Hepatocyte (in vitro differentiated cells): ENCODE measurements around the gene PAQR5.

Experiments used
- EZH2phosphoT487 ChIP-seq: fragments of 200-600 bp; sonication (generic); IDR thresholded peaks from one replicate; pipeline ENCODE4 v1.6.1; 2018; ENCODE audit warnings: antibody characterized with exemption, mild to moderate bottlenecking, low read depth, moderate library complexity; ENCODE audit not compliant: unreplicated experiment, severe bottlenecking
- TF ChIP-seq, protein P1 (sequence below): fragments of 200-600 bp; sonication (generic); IDR thresholded peaks from 2 replicates; pipeline ENCODE4 v1.5.1; 2016; ENCODE audit warnings: antibody characterized with exemption, mild to moderate bottlenecking; ENCODE audit not compliant: poor library complexity

DNA sequence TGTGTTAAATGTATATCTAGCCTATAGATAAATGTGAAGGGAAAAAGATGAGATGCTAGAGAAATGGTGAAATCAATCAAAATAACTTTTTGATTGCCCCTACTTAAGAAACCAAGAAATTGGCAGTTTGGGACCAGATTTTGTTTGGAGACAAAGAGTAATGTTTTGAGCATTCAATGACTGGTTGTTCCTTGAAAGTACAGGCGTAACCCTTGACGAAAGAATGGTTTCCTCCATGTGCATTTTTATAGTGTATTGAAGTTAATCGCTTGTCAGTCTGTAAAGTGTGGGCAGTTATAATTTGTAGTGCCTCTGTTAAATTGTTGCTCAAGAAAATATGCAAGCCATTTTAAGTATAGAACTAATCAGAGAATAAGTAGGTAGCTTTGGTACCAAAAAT is 116.7 kb downstream of the PAQR5 start:
- TF ChIP-seq, protein P1, sequence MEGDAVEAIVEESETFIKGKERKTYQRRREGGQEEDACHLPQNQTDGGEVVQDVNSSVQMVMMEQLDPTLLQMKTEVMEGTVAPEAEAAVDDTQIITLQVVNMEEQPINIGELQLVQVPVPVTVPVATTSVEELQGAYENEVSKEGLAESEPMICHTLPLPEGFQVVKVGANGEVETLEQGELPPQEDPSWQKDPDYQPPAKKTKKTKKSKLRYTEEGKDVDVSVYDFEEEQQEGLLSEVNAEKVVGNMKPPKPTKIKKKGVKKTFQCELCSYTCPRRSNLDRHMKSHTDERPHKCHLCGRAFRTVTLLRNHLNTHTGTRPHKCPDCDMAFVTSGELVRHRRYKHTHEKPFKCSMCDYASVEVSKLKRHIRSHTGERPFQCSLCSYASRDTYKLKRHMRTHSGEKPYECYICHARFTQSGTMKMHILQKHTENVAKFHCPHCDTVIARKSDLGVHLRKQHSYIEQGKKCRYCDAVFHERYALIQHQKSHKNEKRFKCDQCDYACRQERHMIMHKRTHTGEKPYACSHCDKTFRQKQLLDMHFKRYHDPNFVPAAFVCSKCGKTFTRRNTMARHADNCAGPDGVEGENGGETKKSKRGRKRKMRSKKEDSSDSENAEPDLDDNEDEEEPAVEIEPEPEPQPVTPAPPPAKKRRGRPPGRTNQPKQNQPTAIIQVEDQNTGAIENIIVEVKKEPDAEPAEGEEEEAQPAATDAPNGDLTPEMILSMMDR, result no peak
- no peak for TF ChIP-seq EZH2phosphoT487
